HG03139 (cell line): ENCODE results near the gene SCARB1.
A peak's percentile ranks its signal among the peaks of the same experiment; 100 is the strongest.
"Not testable (repeated sequence)": the region's sequence is repeated elsewhere in the genome, so short reads cannot be mapped to it uniquely, and the experiment has no call there.

Source experiments
- ATAC-seq: cut with Tn5 transposase; IDR thresholded peaks from one replicate; pipeline ENCODE4 v1.9.1; 2021; ENCODE audit not compliant: unreplicated experiment

SCARB1 gene

GRCh38 chr12:124863416-124864325, at the start of gene SCARB1:
Gene SCARB1 (minus strand): TSS chr12:124863864. CDS start chr12:124863720, 144 bp downstream.
- peak; percentile 64 for ATAC-seq

GRCh38 chr12:124912529-124913287, 49.0 kb upstream of the SCARB1 start:
- ATAC-seq, result not testable (repeated sequence)

GRCh38 chr12:124911521-124911920, 47.9 kb upstream of the SCARB1 start:
- ATAC-seq, result not testable (repeated sequence)

- no peak for ATAC-seq
Measured at GRCh38 chr12:124910561-124911478, 47.2 kb upstream of the SCARB1 start.

- no peak for ATAC-seq
Measured at GRCh38 chr12:124909831-124910560, 46.3 kb upstream of the SCARB1 start.

- ATAC-seq, result peak; percentile 77
Measured at GRCh38 chr12:124906606-124907261, 43.1 kb upstream of the SCARB1 start.

GRCh38 chr12:124904306-124905098, 40.8 kb upstream of the SCARB1 start:
- ATAC-seq, result no peak

- no peak for ATAC-seq
Measured at GRCh38 chr12:124902916-124903315, 39.3 kb upstream of the SCARB1 start.

- no peak for ATAC-seq
Measured at GRCh38 chr12:124901003-124901402, 37.3 kb upstream of the SCARB1 start.

- ATAC-seq, result not testable (repeated sequence)
Measured at GRCh38 chr12:124900345-124900795, 36.7 kb upstream of the SCARB1 start.

GRCh38 chr12:124898923-124899294, 35.2 kb upstream of the SCARB1 start:
- ATAC-seq, result no peak

- no peak for ATAC-seq
Measured at GRCh38 chr12:124898200-124898922, 34.7 kb upstream of the SCARB1 start.

- no peak for ATAC-seq
Measured at GRCh38 chr12:124896461-124896860, 32.8 kb upstream of the SCARB1 start.

GRCh38 chr12:124893792-124894516, 30.3 kb upstream of the SCARB1 start:
- ATAC-seq, result peak; percentile 47

GRCh38 chr12:124888260-124888659, 24.6 kb upstream of the SCARB1 start:
- ATAC-seq, result no peak

- not testable (repeated sequence) for ATAC-seq
Measured at GRCh38 chr12:124887766-124888165, 24.1 kb upstream of the SCARB1 start.
